K562 (cell line): ENCODE measurements around the gene ZNF613. TPM values are rescaled to one million over a fixed set of nuclear protein-coding genes. Genes with fewer than 3 reads are reported as not detected.

ENCODE experiments used
- ESRRA ChIP-seq: fragments of 450-650 bp; IDR thresholded peaks from 2 replicates; pipeline ENCODE4 v1.6.1; 2014; ENCODE audit warnings: low read depth, mild to moderate bottlenecking, moderate library complexity, borderline replicate concordance
- HDAC6 ChIP-seq: IDR thresholded peaks from 2 replicates; pipeline ENCODE4 v1.6.1; 2012; ENCODE audit warnings: low read depth, mild to moderate bottlenecking, control low read depth, inconsistent platforms, low read length, moderate library complexity
- HDAC8 ChIP-seq: fragments of 450-650 bp; IDR thresholded peaks from 2 replicates; pipeline ENCODE4 v1.6.1; 2016; ENCODE audit warnings: mild to moderate bottlenecking, missing genetic modification characterization, moderate library complexity, missing compliant biosample characterization
- HMG20A ChIP-seq: fragments of 450-650 bp; formaldehyde crosslinking; conservative IDR thresholded peaks from 2 replicates; pipeline ENCODE4 v1.4.0; 2020; ENCODE audit warnings: mild to moderate bottlenecking, mixed read lengths
- MTA1 ChIP-seq: fragments of 450-650 bp; IDR thresholded peaks from 2 replicates; pipeline ENCODE4 v1.6.1; 2017; ENCODE audit warnings: borderline replicate concordance
- PCBP1 ChIP-seq: fragments of 200-400 bp; formaldehyde crosslinking; IDR thresholded peaks from 2 replicates; pipeline ENCODE4 v1.6.1; 2018; ENCODE audit warnings: mild to moderate bottlenecking, low read depth, low read length; ENCODE audit not compliant: poor library complexity, severe bottlenecking
- SRSF1 ChIP-seq: fragments of 200-400 bp; formaldehyde crosslinking; IDR thresholded peaks from 2 replicates; pipeline ENCODE4 v1.6.1; 2017; ENCODE audit warnings: mild to moderate bottlenecking, low read depth, low read length, moderate library complexity
- TCF3 ChIP-seq: sonication (generic); formaldehyde crosslinking; IDR thresholded peaks from 2 replicates; pipeline ENCODE4 v1.4.0; 2020; ENCODE audit warnings: mild to moderate bottlenecking, missing genetic modification reagents
- TFAM ChIP-seq: fragments of 250-450 bp; sonication (Bioruptor Pico); conservative IDR thresholded peaks from 2 replicates; pipeline ENCODE4 v1.5.0; 2021; ENCODE audit warnings: mild to moderate bottlenecking, moderate library complexity
- ZNF274 ChIP-seq: IDR thresholded peaks from 2 replicates; pipeline ENCODE4 v1.6.1; 2011; ENCODE audit warnings: low read depth, mild to moderate bottlenecking, low read length, moderate library complexity, borderline replicate concordance
- ZNF354B ChIP-seq: fragments of 250-450 bp; sonication (Bioruptor Pico); IDR thresholded peaks from 2 replicates; pipeline ENCODE4 v1.4.0; 2020
- polyA plus RNA-seq, 8 experiments: library from polyadenylated mRNA; depleted of rRNA in 4 of 8; stranded (reverse) in 5 of 8; unstranded in 3 of 8; fragments of >200 nt; fragmentation: Nextera tagmentation in 2 of 8; fragmentation: Illumina TruSeq in 1 of 8; extraction: Ambion mirVana in 2 of 8; extraction: Trizol in 1 of 8; gene quantifications; 2 replicates each; pipeline versions ENCODE4 v1.2.1 to v1.2.3, GENCODE V29; 2011 to 2014; ENCODE audit warnings: inconsistent platforms in 1 of 8, missing spikeins in 1 of 8
- total RNA-seq, 7 experiments: library from RNA; depleted of rRNA in 6 of 7; stranded (reverse); fragments of >200 nt in 6 of 7; fragmentation: Illumina TruSeq in 2 of 7; extraction: Trizol in 2 of 7; gene quantifications; 2 replicates each; pipeline versions ENCODE4 v1.2.1 to v1.2.3, GENCODE V29; 2011 to 2021; ENCODE audit warnings: low replicate concordance in 1 of 7
- TF ChIP-seq, protein P1 (sequence below): sonication (generic); formaldehyde crosslinking; IDR thresholded peaks from 2 replicates; pipeline ENCODE4 v1.8.0; 2022; ENCODE audit warnings: missing genetic modification reagents, mild to moderate bottlenecking, borderline replicate concordance
- TF ChIP-seq, protein P2 (sequence below): fragments of 150-350 bp; IDR thresholded peaks from 2 replicates; pipeline ENCODE4 v1.6.1; 2014; ENCODE audit warnings: low read depth, mild to moderate bottlenecking, low read length, borderline replicate concordance
- TF ChIP-seq, protein P3 (sequence below): fragments of 250-450 bp; sonication (Bioruptor Pico); IDR thresholded peaks from 2 replicates; pipeline ENCODE4 v1.4.0; 2020; ENCODE audit warnings: mild to moderate bottlenecking, moderate library complexity, borderline replicate concordance
- TF ChIP-seq, protein P4 (sequence below): fragments of 450-650 bp; formaldehyde crosslinking; IDR thresholded peaks from 2 replicates; pipeline ENCODE4 v1.4.0; 2020; ENCODE audit warnings: mild to moderate bottlenecking, mixed read lengths

Gene ZNF613
- total and polyA plus RNA-seq, 9 of the 15 experiments (the other 6 are each of a cell fraction or from before 2014, with no cell fraction given) = 2.1 to 4.5 (median 2.7) TPM

DNA sequence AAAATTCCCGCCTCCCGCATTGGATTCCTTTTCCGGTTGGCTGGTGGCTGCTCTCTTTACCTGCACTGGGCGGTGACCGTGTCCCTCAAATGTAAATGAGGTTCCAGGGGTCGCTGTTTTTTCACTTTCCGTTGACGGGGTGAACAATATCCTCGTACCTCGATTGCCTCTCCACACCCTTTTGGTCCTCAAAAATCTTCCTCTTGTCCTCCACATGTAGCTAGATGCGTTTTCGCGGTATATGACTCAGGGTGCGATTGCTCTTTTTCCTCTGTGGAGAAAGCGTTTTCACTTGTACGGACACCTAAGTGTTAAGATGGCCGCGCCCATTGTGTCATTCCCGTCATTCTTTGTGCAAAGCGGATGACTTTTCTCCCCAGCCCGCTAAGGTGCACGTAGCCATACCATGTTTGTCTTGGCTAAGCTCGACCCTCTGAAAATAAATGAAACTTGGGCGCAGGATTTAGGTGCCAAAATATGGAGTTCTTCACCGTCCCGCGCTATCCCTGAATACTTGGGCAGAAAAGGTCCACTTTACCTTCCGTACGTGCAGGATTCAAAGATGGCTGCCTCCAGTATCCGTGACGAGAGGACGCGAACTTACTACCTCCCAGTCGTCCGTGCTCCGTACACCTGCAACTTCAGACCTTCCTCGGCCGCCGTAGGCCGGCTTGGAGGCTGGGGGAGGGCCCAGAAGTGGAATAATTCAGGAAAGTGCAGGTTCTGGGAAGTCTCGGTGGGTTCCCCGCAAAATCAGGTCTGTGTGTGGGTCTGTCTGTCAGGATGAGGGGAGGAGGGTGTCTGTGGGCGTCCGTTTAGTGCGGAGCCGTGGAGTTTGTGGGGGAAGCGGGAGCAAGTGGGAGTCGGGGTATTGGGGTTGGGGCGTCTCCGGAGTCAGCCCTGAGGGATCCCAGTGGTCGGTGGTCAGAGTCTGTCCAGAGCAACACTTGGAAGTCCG, at the start of gene ZNF613 (continued):
- TF ChIP-seq PCBP1 (no peak), TFAM (CRISPR knock-in tag) (no peak), ESRRA (no peak), MTA1 (no peak), HDAC8 (tag) (no peak), ZNF274 (no peak), HDAC6 (no peak), SRSF1 (no peak), TCF3 (CRISPR knock-in tag) (no peak), HMG20A (CRISPR knock-in tag) (no peak), ZNF354B (CRISPR knock-in tag) (no peak)
- TF ChIP-seq, protein P1, sequence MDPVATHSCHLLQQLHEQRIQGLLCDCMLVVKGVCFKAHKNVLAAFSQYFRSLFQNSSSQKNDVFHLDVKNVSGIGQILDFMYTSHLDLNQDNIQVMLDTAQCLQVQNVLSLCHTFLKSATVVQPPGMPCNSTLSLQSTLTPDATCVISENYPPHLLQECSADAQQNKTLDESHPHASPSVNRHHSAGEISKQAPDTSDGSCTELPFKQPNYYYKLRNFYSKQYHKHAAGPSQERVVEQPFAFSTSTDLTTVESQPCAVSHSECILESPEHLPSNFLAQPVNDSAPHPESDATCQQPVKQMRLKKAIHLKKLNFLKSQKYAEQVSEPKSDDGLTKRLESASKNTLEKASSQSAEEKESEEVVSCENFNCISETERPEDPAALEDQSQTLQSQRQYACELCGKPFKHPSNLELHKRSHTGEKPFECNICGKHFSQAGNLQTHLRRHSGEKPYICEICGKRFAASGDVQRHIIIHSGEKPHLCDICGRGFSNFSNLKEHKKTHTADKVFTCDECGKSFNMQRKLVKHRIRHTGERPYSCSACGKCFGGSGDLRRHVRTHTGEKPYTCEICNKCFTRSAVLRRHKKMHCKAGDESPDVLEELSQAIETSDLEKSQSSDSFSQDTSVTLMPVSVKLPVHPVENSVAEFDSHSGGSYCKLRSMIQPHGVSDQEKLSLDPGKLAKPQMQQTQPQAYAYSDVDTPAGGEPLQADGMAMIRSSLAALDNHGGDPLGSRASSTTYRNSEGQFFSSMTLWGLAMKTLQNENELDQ = no peak
- TF ChIP-seq, protein P2, sequence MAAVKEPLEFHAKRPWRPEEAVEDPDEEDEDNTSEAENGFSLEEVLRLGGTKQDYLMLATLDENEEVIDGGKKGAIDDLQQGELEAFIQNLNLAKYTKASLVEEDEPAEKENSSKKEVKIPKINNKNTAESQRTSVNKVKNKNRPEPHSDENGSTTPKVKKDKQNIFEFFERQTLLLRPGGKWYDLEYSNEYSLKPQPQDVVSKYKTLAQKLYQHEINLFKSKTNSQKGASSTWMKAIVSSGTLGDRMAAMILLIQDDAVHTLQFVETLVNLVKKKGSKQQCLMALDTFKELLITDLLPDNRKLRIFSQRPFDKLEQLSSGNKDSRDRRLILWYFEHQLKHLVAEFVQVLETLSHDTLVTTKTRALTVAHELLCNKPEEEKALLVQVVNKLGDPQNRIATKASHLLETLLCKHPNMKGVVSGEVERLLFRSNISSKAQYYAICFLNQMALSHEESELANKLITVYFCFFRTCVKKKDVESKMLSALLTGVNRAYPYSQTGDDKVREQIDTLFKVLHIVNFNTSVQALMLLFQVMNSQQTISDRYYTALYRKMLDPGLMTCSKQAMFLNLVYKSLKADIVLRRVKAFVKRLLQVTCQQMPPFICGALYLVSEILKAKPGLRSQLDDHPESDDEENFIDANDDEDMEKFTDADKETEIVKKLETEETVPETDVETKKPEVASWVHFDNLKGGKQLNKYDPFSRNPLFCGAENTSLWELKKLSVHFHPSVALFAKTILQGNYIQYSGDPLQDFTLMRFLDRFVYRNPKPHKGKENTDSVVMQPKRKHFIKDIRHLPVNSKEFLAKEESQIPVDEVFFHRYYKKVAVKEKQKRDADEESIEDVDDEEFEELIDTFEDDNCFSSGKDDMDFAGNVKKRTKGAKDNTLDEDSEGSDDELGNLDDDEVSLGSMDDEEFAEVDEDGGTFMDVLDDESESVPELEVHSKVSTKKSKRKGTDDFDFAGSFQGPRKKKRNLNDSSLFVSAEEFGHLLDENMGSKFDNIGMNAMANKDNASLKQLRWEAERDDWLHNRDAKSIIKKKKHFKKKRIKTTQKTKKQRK = no peak
- TF ChIP-seq, protein P3, sequence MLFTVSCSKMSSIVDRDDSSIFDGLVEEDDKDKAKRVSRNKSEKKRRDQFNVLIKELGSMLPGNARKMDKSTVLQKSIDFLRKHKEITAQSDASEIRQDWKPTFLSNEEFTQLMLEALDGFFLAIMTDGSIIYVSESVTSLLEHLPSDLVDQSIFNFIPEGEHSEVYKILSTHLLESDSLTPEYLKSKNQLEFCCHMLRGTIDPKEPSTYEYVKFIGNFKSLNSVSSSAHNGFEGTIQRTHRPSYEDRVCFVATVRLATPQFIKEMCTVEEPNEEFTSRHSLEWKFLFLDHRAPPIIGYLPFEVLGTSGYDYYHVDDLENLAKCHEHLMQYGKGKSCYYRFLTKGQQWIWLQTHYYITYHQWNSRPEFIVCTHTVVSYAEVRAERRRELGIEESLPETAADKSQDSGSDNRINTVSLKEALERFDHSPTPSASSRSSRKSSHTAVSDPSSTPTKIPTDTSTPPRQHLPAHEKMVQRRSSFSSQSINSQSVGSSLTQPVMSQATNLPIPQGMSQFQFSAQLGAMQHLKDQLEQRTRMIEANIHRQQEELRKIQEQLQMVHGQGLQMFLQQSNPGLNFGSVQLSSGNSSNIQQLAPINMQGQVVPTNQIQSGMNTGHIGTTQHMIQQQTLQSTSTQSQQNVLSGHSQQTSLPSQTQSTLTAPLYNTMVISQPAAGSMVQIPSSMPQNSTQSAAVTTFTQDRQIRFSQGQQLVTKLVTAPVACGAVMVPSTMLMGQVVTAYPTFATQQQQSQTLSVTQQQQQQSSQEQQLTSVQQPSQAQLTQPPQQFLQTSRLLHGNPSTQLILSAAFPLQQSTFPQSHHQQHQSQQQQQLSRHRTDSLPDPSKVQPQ (CRISPR knock-in tag) = no peak
- TF ChIP-seq, protein P4, sequence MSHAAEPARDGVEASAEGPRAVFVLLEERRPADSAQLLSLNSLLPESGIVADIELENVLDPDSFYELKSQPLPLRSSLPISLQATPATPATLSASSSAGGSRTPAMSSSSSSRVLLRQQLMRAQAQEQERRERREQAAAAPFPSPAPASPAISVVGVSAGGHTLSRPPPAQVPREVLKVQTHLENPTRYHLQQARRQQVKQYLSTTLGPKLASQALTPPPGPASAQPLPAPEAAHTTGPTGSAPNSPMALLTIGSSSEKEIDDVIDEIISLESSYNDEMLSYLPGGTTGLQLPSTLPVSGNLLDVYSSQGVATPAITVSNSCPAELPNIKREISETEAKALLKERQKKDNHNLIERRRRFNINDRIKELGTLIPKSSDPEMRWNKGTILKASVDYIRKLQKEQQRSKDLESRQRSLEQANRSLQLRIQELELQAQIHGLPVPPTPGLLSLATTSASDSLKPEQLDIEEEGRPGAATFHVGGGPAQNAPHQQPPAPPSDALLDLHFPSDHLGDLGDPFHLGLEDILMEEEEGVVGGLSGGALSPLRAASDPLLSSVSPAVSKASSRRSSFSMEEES (CRISPR knock-in tag) = no peak
